CD4-positive, alpha-beta memory T cell (primary cell): ENCODE data around the gene EFL1. TPM values are rescaled to one million over a fixed set of nuclear protein-coding genes. Genes with fewer than 3 reads are reported as not detected.

Experiments used
- CTCF ChIA-PET: fragments of 350-600 bp; sonication (Branson Sonifier 250); formaldehyde crosslinking; loops from one replicate; lab custom pipeline; 2021; ENCODE audit warnings: inconsistent platforms; ENCODE audit not compliant: partially characterized antibody; lab: Charles Lee
- POLR2A ChIA-PET: fragments of 350-600 bp; sonication (Branson Sonifier 250); formaldehyde crosslinking; loops from one replicate; lab custom pipeline; 2021; ENCODE audit not compliant: partially characterized antibody; lab: Charles Lee
- DNase-seq, 5 donors: peaks; one replicate each; pipeline versions ENCODE4 v3.0.0 to v3.0.0-alpha.2; 2020 to 2022; ENCODE audit warnings: mixed read lengths in 1 of 5
- H3K27ac ChIP-seq: one replicate; pipeline ENCODE4 v1.7.0; 2013; ENCODE audit warnings: low read depth, low read length
- H3K27me3 ChIP-seq: 2 replicates; pipeline ENCODE4 v1.7.0; 2013; ENCODE audit warnings: mild to moderate bottlenecking, low read length, moderate library complexity; ENCODE audit not compliant: insufficient read depth
- H3K36me3 ChIP-seq: 2 replicates; pipeline ENCODE4 v1.7.0; 2013; ENCODE audit warnings: mild to moderate bottlenecking, low read length, moderate library complexity; ENCODE audit not compliant: insufficient read depth
- H3K4me1 ChIP-seq: 2 replicates; pipeline ENCODE4 v1.7.0; 2013; ENCODE audit warnings: mild to moderate bottlenecking, low read length, moderate library complexity; ENCODE audit not compliant: insufficient read depth
- H3K4me3 ChIP-seq, 2 donors: one replicate each; pipeline ENCODE4 v1.7.0; 2013; ENCODE audit warnings: low read length in 2 of 2, mild to moderate bottlenecking in 1 of 2
- H3K9me3 ChIP-seq, 2 donors: one replicate each; pipeline ENCODE4 v1.7.0; 2013; ENCODE audit warnings: low read length in 2 of 2, control low read depth in 1 of 2; ENCODE audit not compliant: control insufficient read depth in 1 of 2
- H3K27ac Mint-ChIP-seq, 7 donors: one replicate each; pipeline ENCODE4 v1.8.0; 2020 to 2021; ENCODE audit warnings: mixed read lengths in 7 of 7, mild to moderate bottlenecking in 6 of 7, inconsistent platforms in 3 of 7, moderate library complexity in 3 of 7
- H3K27me3 Mint-ChIP-seq, 2 donors: one replicate each; pipeline ENCODE4 v1.8.0; 2020 to 2021; ENCODE audit warnings: mixed read lengths in 2 of 2
- H3K36me3 Mint-ChIP-seq, 2 donors: one replicate each; pipeline ENCODE4 v1.8.0; 2020 to 2021; ENCODE audit warnings: mixed read lengths in 2 of 2, inconsistent platforms in 1 of 2, mild to moderate bottlenecking in 1 of 2
- H3K4me1 Mint-ChIP-seq, 4 donors: one replicate each; pipeline ENCODE4 v1.8.0; 2020 to 2021; ENCODE audit warnings: mixed read lengths in 4 of 4, mild to moderate bottlenecking in 1 of 4
- H3K4me3 Mint-ChIP-seq, 8 donors: one replicate each; pipeline ENCODE4 v1.8.0; 2020 to 2021; ENCODE audit warnings: mixed read lengths in 8 of 8, mild to moderate bottlenecking in 7 of 8, moderate library complexity in 6 of 8, inconsistent platforms in 3 of 8
- H3K9me3 Mint-ChIP-seq, 8 donors: one replicate each; pipeline ENCODE4 v1.8.0; 2020 to 2021; ENCODE audit warnings: mixed read lengths in 8 of 8, mild to moderate bottlenecking in 5 of 8, inconsistent platforms in 3 of 8, moderate library complexity in 1 of 8
- intact Hi-C: fragments of 100-400 bp; cut with micrococcal nuclease; formaldehyde crosslinking; loops from one replicate; pipeline ENCODE4 v1.15.1; 2023
- polyA plus RNA-seq, 2 donors: library from polyadenylated mRNA; unstranded; fragments of 300-500 nt; fragmentation: Illumina TruSeq; gene quantifications; one replicate each; pipeline ENCODE4 v1.2.3, GENCODE V29; 2021
- total RNA-seq, 2 experiments: library from RNA; stranded (reverse); gene quantifications; one replicate each; pipeline ENCODE4 v1.2.3, GENCODE V29; 2021

The EFL1 gene
- total and polyA plus RNA-seq, 4 experiments from 2014 or later = 9.3 to 23.8 (median 21.5) TPM

GRCh38 chr15:82143390-82144385 lies 118.8 kb downstream of the EFL1 start:
- no peak for DNase-seq
- ChIA-PET CTCF (interaction anchor here (1.3 to 1.4 kb wide), 2 partner anchors 13 to 17 kb away, joined by 3 read pairs; no protein-coding TSS in a partner anchor), POLR2A (no interaction called here)
- Mint-ChIP-seq H3K9me3 (no peaks in the 10 kb centered on the region), H3K27me3 (no peaks in the 10 kb centered on the region), H3K27ac (peak overlapping the region in 1 of 7 donors; percentile 8), H3K4me3 (no peak overlapping the region), H3K4me1 (peaks cover 0 to 6% (median 5%) of the 10 kb centered on the region in 4 donors), H3K36me3 (peaks cover 7 to 20% of the 10 kb centered on the region in 2 donors)
- H3K36me3 ChIP-seq = no peaks in the 10 kb centered on the region
- no peak overlapping the region for H3K4me3 ChIP-seq
- H3K4me1 ChIP-seq = no peaks in the 10 kb centered on the region
- no peaks in the 10 kb centered on the region for H3K27me3 ChIP-seq
- intact Hi-C loops = no loop called here
- no peaks in the 10 kb centered on the region for H3K9me3 ChIP-seq
- no peak overlapping the region for H3K27ac ChIP-seq

- CTCF ChIA-PET = interaction anchor here (1.1 to 1.9 kb wide), 7 partner anchors 10 to 659 kb away, joined by 3 to 6 read pairs (median 4); no protein-coding TSS in a partner anchor
- no peak overlapping the region for H3K4me3 ChIP-seq
- intact Hi-C loops = loop anchor here (1.0 kb wide), 1 partner anchor 661 kb away; no protein-coding TSS in a partner anchor
- H3K36me3 ChIP-seq = peaks cover 4% of the 10 kb centered on the region
- POLR2A ChIA-PET = no interaction called here
- no peaks in the 10 kb centered on the region for H3K4me1 ChIP-seq
- H3K4me1 Mint-ChIP-seq = peaks cover 0 to 6% (median 5%) of the 10 kb centered on the region in 4 donors
- peaks cover 18 to 30% of the 10 kb centered on the region in 2 donors for H3K36me3 Mint-ChIP-seq
- H3K9me3 ChIP-seq = no peaks in the 10 kb centered on the region
- H3K27me3 ChIP-seq = no peaks in the 10 kb centered on the region
- H3K27me3 Mint-ChIP-seq = no peaks in the 10 kb centered on the region
- H3K27ac Mint-ChIP-seq = peak overlapping the region in 2 of 7 donors; percentile 10 to 38
- H3K9me3 Mint-ChIP-seq = no peaks in the 10 kb centered on the region
- DNase-seq = no peak
- H3K4me3 Mint-ChIP-seq = no peak overlapping the region
- no peak overlapping the region for H3K27ac ChIP-seq
These were observed 121.6 kb downstream of the EFL1 start for GRCh38 chr15:82140886-82141285.

- no peaks in the 10 kb centered on the region for H3K27me3 ChIP-seq
- Mint-ChIP-seq H3K4me1 (peaks cover 0 to 6% (median 5%) of the 10 kb centered on the region in 4 donors), H3K36me3 (peaks cover 27 to 36% of the 10 kb centered on the region in 2 donors), H3K4me3 (no peak overlapping the region), H3K9me3 (no peaks in the 10 kb centered on the region), H3K27ac (peak overlapping the region in 2 of 7 donors; percentile 6 to 27), H3K27me3 (no peaks in the 10 kb centered on the region)
- ChIA-PET POLR2A (no interaction called here), CTCF (interaction anchor here (0.6 to 1.9 kb wide), 12 partner anchors 9 to 856 kb away, joined by 3 to 6 read pairs (median 4); no protein-coding TSS in a partner anchor)
- peak in 4 of 5 donors; percentile 6 to 29 (median 18) for DNase-seq
- H3K27ac ChIP-seq = no peak overlapping the region
- H3K36me3 ChIP-seq = peaks cover 4% of the 10 kb centered on the region
- no peak overlapping the region for H3K4me3 ChIP-seq
- intact Hi-C loops = loop anchor here (1.0 kb wide), 1 partner anchor 660 kb away; no protein-coding TSS in a partner anchor
- no peaks in the 10 kb centered on the region for H3K9me3 ChIP-seq
- H3K4me1 ChIP-seq = no peaks in the 10 kb centered on the region
These were observed 122.7 kb downstream of the EFL1 start for GRCh38 chr15:82139823-82140268.

- H3K9me3 ChIP-seq = no peaks in the 10 kb centered on the region
- H3K36me3 ChIP-seq = peaks cover 10% of the 10 kb centered on the region
- H3K27ac Mint-ChIP-seq = no peak overlapping the region
- H3K9me3 Mint-ChIP-seq = no peaks in the 10 kb centered on the region
- H3K36me3 Mint-ChIP-seq = peaks cover 37 to 50% of the 10 kb centered on the region in 2 donors
- H3K4me1 ChIP-seq = no peaks in the 10 kb centered on the region
- POLR2A ChIA-PET = no interaction called here
- H3K4me1 Mint-ChIP-seq = peaks cover 0 to 6% (median 5%) of the 10 kb centered on the region in 4 donors
- no peak overlapping the region for H3K4me3 ChIP-seq
- no peaks in the 10 kb centered on the region for H3K27me3 Mint-ChIP-seq
- intact Hi-C loops = no loop called here
- H3K4me3 Mint-ChIP-seq = no peak overlapping the region
- no peak for DNase-seq
- no peaks in the 10 kb centered on the region for H3K27me3 ChIP-seq
- CTCF ChIA-PET = interaction anchor here (0.6 kb wide), 1 partner anchor 1608 kb away, joined by 3 read pairs; no protein-coding TSS in a partner anchor
- no peak overlapping the region for H3K27ac ChIP-seq
These were observed 124.2 kb downstream of the EFL1 start for GRCh38 chr15:82138306-82138705.

- H3K27ac ChIP-seq = no peak overlapping the region
- no peaks in the 10 kb centered on the region for H3K4me1 ChIP-seq
- Mint-ChIP-seq H3K4me1 (peaks cover 0 to 6% (median 5%) of the 10 kb centered on the region in 4 donors), H3K36me3 (peaks cover 46 to 57% of the 10 kb centered on the region in 2 donors), H3K9me3 (no peaks in the 10 kb centered on the region), H3K4me3 (no peak overlapping the region), H3K27me3 (no peaks in the 10 kb centered on the region), H3K27ac (no peak overlapping the region)
- intact Hi-C loops = no loop called here
- H3K27me3 ChIP-seq = no peaks in the 10 kb centered on the region
- ChIA-PET CTCF (no interaction called here), POLR2A (no interaction called here)
- H3K4me3 ChIP-seq = no peak overlapping the region
- no peak for DNase-seq
- peaks cover 10% of the 10 kb centered on the region for H3K36me3 ChIP-seq
- no peaks in the 10 kb centered on the region for H3K9me3 ChIP-seq
These were observed 125.3 kb downstream of the EFL1 start for GRCh38 chr15:82137261-82137660.

GRCh38 chr15:82136120-82136519 lies 126.4 kb downstream of the EFL1 start:
- H3K36me3 ChIP-seq = peaks cover 10% of the 10 kb centered on the region
- H3K9me3 ChIP-seq = no peaks in the 10 kb centered on the region
- ChIA-PET CTCF (interaction anchor here (1.5 kb wide), 1 partner anchor 21 kb away, joined by 3 read pairs; no protein-coding TSS in a partner anchor), POLR2A (no interaction called here)
- no peaks in the 10 kb centered on the region for H3K9me3 Mint-ChIP-seq
- H3K4me3 Mint-ChIP-seq = no peak overlapping the region
- no peak overlapping the region for H3K4me3 ChIP-seq
- peaks cover 54 to 65% of the 10 kb centered on the region in 2 donors for H3K36me3 Mint-ChIP-seq
- no peak for DNase-seq
- peaks cover 0 to 6% (median 5%) of the 10 kb centered on the region in 4 donors for H3K4me1 Mint-ChIP-seq
- no peaks in the 10 kb centered on the region for H3K27me3 ChIP-seq
- H3K27ac Mint-ChIP-seq = no peak overlapping the region
- H3K27ac ChIP-seq = no peak overlapping the region
- intact Hi-C loops = no loop called here
- no peaks in the 10 kb centered on the region for H3K27me3 Mint-ChIP-seq
- H3K4me1 ChIP-seq = no peaks in the 10 kb centered on the region

- H3K4me3 Mint-ChIP-seq = no peak overlapping the region
- Histone ChIP-seq H3K27ac (no peak overlapping the region), H3K4me1 (no peaks in the 10 kb centered on the region), H3K4me3 (no peak overlapping the region), H3K36me3 (peaks cover 10% of the 10 kb centered on the region), H3K27me3 (no peaks in the 10 kb centered on the region), H3K9me3 (no peaks in the 10 kb centered on the region)
- POLR2A ChIA-PET = no interaction called here
- intact Hi-C loops = no loop called here
- H3K27ac Mint-ChIP-seq = no peak overlapping the region
- peaks cover 0 to 6% (median 5%) of the 10 kb centered on the region in 4 donors for H3K4me1 Mint-ChIP-seq
- no peaks in the 10 kb centered on the region for H3K9me3 Mint-ChIP-seq
- peaks cover 56 to 65% of the 10 kb centered on the region in 2 donors for H3K36me3 Mint-ChIP-seq
- CTCF ChIA-PET = interaction anchor here (1.5 kb wide), 1 partner anchor 21 kb away, joined by 3 read pairs; no protein-coding TSS in a partner anchor
- no peak for DNase-seq
- H3K27me3 Mint-ChIP-seq = no peaks in the 10 kb centered on the region
These were observed 126.9 kb downstream of the EFL1 start for GRCh38 chr15:82135638-82136037.
